Measurements from ENCODE around the gene PLIN1.

DNA sequence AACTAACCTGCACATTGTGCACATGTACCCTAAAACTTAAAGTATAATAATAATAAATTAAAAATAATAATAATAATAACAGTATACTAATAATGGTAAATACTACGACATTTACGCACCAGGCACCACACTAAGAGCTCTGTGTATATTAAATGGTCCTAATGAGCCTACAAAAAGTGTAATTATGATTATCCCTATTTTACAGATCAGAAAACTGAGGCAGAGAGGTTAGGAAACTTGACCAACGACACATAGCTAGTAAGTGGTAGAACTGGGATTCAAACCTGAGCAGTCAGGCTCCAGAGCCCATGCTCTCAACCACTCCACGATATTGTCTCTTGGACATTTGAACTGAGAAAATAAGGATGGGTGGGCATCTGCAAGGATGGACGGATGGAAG is 38.9 kb downstream of the PLIN1 start:
- TF ChIP-seq, protein P1, sequence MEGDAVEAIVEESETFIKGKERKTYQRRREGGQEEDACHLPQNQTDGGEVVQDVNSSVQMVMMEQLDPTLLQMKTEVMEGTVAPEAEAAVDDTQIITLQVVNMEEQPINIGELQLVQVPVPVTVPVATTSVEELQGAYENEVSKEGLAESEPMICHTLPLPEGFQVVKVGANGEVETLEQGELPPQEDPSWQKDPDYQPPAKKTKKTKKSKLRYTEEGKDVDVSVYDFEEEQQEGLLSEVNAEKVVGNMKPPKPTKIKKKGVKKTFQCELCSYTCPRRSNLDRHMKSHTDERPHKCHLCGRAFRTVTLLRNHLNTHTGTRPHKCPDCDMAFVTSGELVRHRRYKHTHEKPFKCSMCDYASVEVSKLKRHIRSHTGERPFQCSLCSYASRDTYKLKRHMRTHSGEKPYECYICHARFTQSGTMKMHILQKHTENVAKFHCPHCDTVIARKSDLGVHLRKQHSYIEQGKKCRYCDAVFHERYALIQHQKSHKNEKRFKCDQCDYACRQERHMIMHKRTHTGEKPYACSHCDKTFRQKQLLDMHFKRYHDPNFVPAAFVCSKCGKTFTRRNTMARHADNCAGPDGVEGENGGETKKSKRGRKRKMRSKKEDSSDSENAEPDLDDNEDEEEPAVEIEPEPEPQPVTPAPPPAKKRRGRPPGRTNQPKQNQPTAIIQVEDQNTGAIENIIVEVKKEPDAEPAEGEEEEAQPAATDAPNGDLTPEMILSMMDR (IDR thresholded peaks at IDR 0.05), result no peak
- no peak for TF ChIP-seq POLR2A (IDR thresholded peaks at IDR 0.05)

Measured in lower leg skin (tissue), 3 donors.